ENCODE results near the gene FAM161B.
A peak's percentile ranks its signal among the peaks of the same experiment; 100 is the strongest.
"Not testable (repeated sequence)": the region's sequence is repeated elsewhere in the genome, so short reads cannot be mapped to it uniquely, and the experiment has no call there.

The FAM161B gene

DNA sequence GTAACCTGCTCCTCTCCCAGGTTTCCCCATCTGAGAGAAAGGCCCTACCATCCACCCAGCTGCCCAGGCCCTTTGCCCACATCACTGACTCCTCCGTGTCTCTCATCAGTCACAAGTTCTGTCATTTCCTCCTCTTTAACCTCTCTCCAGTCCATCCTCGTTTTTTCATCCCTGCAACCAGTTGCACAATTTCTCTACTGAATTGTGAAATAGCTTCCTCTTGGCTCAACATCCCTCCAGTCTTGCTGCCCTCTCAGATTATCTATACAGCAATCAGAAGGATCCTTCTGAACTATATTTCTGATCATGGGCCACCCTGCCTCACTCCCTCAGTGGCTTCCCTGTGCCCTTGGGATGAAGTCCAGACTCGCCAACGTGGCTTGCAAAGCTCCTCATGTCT lies 6.8 kb downstream of the FAM161B start:
- DNase-seq = no peak

DNA sequence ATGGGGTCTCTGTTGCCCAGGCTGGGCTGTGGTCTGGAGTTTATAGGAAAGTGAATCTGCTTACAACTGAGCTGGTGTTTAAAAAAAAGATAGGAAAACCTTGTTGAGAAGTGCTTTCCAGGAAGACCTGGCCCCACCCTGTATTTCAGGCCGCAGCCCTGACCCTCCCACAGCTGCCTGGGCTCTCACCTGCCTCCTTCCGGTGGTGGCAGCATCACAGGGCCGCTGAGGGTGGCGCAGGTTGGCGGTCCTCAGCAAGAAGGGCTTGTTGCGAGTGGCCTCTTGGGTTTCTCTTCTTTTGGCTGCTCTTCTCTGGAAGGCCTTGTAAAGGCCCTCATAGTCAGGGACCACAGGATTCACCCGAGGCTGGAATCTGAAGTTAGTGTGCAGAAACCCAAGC lies 7.7 kb downstream of the FAM161B start:
- no peak for DNase-seq

DNA sequence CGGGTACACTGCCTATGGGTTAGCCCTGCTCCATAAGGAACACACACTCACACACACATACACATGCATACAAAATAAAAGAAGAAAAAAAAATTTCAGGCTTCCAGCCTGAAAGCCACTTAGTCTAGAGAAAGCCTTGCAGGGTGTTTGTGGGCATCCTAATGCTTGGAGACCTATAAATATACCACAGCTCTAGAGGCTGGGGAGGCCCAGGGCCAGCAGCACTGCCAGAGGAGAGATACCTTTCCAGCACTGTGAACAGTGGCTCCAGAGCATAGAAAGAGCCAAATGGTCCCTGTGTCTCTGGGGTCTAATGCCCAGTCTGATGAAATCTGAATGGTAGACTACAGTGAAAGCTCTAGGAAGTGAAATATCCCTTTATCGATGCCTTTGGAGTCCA lies 12.9 kb downstream of the FAM161B start:
- no peak for DNase-seq

DNA sequence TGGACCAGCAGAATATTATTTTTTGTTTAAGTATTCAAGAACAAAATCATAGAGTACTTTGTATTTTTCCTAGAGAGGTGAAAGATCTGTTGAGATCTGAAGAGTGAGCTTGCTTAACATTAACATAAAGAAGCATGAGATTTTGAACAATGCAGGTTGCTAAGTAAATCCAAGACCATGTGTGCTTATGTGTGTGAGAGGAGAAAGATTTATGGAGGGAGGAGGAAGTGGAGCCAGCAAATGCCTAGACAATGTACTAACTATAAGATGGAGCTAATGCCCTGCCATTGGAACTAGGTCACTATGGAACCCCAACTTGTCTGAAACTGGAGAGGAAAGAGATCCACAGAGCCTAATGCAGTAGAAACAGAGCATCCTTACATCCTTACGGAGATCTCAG lies 13.3 kb downstream of the FAM161B start:
- no peak for DNase-seq

DNA sequence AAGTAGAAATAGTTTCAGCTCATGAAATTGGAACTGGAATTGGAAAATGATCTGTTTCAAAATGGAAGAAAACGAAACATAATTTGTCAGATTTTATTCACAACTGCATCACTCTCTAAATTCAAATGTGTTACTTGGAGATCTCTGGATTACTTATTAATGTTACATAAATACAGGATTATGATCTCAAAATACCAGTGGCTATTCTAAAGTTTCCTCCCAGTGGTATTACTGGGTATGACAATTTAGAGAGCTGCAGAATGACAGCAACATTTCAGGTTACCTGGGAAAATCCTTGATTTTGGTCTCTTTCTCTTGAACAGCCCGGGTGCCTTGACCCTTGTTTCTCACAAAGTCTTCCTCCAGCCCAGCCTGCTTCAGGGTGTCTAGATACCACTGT lies 14.2 kb downstream of the FAM161B start:
- no peak for DNase-seq

DNA sequence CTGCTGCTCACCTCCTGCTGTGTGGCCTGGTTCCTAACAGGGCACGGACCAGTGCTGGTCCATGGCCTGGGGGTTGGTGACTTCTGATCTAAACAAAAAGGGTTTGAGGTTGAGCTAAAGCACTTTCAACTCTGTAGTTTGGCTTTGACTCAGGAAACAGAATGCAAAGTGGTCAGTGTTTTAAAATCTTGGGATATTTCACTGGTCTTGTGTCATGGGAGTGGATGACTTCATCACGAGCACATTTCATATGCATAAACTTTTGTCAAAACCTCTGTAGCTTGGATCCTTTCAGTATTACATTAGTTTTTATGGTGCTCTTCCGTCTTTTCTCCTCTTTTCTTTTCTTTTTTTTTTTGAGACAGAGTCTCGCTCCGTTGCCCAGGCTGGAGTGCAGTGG lies 25.6 kb downstream of the FAM161B start:
- no peak for DNase-seq

DNA sequence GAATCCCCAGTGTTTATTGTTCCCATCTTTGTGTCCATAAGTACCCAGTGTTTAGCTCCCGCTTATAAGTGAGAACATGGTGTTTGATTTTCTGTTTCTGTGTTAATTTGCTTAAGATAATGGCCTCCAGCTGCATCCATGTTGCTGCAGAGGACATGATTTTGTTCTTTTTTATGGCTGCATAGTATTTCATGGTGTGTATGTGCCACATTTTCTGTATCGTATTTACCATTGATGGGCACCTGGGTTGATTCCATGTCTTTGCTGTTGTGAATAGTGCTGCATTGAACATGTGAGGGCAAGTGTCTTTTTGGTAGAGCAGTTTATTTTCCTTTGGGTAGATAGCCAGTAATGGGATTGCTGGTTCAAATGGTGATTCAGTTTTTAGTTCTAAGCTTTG lies 30.4 kb downstream of the FAM161B start:
- DNase-seq = not testable (repeated sequence)

DNA sequence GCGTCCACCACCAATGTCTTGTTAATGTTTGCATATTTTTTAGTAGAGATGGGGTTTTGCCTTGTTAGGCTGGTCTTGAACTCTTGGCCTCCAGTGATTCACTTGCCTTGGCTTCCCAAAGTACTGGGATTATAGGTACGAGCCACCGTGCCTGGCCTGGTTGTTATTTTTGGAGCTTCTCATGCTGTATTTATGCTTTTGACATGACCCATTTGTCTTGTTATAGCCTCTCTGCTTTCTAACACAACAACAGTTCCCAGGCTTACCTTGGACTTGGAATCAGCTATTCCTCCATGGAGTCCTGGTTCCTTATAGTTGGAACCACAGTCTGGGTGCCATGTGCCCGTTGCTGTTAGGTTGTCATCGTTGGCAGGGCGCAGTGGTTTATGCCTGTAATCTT lies 33.6 kb downstream of the FAM161B start:
- DNase-seq = no peak

DNA sequence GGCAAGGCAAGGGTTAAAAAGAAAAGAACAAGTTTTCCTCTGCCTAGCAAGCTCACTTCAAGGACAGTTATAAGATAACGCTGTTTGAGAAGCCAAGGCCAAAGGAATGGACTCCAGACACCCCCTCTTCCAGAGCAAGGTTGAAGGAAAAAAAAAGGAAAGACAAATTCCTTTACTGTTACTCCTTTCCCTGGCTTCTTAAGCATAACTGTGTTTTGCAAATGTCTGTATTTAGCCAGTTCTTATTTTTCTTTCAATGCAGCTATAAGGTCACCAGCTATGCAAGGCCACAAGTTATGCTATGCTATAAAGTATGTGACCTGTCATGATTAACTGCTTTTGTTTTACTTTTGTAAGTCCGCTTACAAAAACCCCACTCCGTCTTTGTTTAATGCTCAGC lies 36.6 kb downstream of the FAM161B start:
- no peak for DNase-seq

DNA sequence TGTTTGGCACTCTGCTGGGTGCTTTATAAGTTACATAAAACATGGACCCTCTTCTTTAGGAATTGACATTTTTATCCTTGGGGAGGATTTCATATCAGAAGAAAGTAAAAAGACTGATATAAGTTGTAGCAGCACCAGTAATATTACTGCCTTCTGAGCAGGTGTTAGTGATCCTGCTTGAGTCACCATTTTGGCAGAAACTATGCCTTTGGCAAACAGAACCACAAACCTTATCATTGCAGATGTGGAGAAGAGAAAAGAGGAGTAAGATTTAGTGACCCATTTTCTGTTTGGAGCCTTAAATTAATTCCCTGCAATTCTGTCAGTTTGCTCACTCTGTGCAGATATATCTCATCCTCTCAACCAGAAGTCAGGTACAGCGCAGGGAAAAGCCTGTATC lies 40.2 kb downstream of the FAM161B start:
- no peak for DNase-seq

DNA sequence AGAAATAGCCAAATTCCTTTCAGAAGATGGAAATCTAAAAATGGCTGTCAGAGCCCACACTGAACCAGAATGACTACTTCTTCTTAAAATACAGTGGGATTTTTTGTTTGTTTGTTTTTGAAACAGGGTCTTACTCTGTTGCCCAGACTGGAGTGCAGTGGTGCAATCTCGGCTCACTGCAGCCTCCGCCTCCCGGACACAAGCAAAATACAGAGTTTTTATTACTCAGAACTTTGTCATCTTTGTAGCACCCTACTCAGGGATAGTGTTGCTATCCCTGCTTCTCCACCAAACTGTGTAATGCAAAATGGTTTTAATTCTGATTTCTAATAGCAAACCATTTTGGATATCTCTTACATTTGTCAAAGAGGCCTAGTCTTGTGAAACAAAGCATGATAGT lies 46.9 kb downstream of the FAM161B start:
- DNase-seq = no peak

DNA sequence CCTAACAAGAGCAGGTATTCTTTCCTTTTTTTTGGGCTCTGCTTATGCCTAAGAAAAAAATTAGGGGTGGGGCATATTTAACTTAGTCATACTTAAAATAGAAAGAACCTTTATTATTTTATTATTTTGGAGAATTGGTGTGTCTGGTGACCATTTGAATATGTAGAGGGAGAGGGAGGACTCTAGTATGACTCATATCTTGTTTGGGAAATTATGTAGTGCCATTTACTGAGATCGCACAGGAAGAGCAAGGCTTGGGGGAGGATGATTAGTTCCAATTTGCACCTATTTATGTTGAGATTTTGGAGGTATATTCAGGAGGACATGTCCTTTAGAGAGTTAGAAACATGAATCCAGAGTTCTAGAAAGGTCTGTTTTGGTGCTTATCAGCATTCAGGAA lies 53.4 kb downstream of the FAM161B start:
- DNase-seq = no peak

DNA sequence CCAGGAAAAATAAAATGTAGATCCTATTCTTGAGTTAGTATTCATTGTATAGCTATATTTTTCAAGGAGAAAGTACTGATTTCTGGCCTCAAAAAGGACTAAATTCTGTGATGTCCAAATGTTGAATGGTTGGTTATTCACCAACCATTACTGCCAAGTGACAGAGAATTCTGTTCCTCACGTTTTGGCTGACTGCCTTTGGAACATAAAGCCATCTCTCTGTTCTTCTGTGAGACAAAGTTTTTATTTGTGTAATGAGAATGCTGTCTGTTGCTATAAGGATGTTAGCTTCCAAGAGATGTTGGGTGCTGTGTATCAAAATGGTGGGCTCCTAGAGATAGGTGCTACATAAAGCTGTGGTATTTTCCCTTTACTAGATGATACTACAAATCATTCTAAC lies 54.0 kb downstream of the FAM161B start:
- no peak for DNase-seq

DNA sequence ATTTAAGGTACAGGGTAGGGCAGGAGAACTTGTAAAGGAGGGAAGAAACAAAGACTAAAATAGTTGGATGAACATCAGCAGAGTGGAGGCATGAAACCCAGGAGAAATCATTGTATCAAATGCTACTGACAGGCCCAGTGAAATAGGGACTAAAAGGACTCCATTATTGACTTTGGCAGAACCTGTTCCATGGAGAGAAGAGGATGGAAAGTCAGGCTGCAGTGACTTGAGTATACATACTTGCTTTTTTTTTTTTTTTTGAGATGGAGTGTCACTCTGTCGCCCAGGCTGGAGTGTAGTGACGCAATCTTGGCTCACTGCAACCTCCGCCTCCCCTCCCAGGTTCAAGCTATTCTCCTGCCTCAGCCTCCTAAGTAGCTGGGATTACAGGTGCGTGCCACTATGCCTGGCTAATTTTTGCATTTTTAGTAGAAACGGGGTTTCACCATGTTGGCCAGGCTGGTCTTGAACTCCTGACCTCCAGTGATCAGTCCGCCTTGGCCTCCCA lies 55.7 kb downstream of the FAM161B start:
- not testable (repeated sequence) for DNase-seq

DNA sequence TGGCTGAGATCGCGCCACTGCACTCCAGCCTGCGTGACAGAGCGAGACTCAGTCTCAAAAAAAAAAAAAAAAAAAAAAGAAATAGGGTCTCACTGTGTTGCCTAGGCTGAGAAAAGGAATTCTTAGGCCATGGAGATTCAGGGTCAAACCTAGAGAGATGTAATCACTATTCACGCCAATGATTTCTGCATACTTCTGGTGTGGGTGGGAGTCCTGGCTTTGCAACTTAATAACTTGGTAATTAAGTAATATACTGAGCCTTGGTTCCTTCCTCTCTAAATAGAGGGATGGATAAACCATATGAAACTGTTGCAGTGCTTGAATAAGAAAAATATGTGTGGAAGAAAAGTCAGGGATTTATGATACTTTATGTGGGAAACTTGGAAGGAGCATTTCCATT lies 60.5 kb downstream of the FAM161B start:
- no peak for DNase-seq

DNA sequence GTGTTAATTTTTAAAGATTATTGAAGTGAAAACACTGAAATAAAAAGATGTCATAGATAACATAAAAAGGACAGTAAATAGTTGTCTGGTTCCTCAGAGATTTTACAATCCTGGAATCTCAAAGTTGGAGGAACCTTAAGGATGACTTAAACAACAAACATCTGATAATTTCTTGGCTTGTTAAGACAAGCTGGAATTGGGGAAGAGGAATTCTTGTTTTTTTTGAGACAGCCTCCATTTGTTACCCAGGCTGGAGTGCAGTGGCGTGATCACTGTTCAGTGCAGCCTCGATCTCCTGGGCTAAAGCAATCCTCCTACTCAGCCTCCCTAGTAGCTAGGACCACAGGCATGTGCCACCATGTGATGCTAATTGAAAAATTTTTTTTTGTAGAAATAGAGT lies 60.9 kb downstream of the FAM161B start:
- DNase-seq = no peak

DNA sequence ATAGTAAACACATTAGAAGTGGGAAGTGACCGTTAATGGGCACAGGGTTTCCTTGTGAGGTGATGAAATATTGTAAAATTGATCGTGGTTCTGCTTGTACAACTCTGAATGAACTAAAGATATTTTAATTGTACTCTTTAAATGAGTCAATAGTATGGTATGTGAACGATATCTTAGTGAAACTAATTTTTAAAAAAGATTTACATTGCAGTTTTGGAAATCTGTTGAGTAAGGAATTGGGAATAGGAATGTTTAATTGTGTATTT lies 61.5 kb downstream of the FAM161B start:
- DNase-seq = no peak

DNA sequence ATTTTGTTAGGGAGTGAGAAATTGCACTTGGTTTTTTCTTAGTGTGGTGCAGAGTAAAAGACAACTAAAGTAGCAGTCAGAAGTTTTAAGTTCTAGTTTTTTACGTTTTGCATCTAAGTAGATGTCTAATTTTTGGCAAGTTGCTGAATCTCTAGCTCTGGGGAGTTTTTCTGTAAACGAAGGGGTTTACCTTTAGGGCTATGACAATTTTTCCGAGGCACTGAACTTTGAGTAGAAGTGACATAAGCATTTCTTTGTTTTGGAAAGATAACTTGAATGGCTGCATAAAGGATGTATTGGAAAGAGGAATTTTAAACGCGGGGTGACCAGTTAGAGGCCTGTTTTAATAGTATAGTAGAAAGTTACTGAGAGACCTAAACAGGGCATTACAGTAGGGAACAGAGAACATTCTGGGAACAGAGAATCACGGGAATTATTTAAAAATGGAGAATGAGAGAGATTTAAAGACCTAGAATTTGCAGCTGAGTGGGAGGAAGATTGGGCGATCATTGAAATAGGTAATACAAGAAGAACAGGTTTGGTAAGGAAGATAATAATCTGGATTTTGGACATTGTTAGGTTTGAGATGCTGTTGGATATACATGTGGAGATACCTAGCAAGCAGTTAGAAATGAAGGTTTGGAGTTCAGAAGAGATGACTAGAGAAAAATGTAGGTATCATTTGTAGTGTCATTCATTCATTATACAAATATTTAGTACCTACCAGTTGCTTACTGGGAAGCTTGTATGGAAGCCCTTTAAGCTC lies 62.0 kb downstream of the FAM161B start:
- DNase-seq = no peak

DNA sequence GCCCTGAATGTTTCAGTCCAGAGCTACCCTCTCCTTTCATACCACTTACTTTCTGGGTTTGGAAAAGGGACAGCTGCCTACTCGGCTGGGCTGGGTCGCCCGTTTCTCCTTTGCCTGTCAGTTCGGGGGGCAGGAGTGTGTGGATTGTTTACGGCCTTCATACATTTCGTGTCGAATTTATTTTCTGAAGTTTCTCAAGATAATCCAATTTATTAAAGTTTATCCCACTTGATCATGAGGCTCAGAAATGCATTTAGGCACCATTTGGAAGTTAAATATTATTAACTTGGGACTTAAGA lies 62.6 kb downstream of the FAM161B start:
- DNase-seq = peak; percentile 55

DNA sequence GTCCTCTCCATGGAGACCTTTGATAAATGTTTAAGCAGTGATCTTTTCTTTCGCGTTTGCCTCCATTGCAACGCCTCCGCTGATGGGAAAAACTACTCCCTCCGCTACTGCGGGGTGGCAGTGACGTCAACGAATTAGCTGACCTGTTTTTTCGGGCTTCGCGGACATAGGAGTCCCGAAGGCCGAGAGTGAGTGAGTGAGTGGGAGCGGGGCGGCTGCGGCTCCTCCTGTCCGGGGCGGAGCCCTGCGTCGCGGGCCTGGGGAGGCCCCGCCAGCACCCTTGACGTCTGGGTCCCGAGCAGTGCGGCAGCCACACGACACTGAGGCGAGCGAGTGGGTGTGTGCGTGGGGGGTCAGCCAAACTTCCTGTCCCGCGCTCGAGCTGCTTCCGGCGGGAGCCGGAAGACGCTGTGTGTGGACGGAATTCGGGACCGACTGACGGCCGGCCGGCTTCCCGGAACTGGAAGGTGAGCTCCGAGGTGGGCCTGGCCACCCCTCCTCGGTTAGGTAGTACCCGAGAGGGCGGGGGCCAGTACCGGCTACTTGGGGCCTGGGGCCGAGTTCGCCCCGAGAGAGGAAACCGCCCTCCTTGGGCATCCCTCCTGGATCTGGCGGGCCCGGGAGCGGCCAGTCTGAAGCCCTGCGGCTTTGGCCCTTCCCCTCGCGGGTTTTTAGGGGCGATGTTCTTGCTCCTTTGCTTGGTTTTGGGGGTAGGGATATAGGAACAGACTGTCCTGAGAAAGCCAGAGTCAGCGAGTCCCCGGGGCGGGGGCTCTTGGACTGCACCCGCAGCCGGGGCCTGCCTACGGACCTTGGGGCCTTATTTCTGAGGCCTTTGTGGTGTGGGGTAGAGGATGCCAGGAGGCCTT lies 63.2 kb downstream of the FAM161B start, which contains the start of gene ZNF410:
Gene ZNF410 (plus strand): TSS at position 411 of the 869 bp plus-strand sequence. CDS start 5,317 bp downstream, outside the sequence.
- peak; percentile 96 for DNase-seq

DNA sequence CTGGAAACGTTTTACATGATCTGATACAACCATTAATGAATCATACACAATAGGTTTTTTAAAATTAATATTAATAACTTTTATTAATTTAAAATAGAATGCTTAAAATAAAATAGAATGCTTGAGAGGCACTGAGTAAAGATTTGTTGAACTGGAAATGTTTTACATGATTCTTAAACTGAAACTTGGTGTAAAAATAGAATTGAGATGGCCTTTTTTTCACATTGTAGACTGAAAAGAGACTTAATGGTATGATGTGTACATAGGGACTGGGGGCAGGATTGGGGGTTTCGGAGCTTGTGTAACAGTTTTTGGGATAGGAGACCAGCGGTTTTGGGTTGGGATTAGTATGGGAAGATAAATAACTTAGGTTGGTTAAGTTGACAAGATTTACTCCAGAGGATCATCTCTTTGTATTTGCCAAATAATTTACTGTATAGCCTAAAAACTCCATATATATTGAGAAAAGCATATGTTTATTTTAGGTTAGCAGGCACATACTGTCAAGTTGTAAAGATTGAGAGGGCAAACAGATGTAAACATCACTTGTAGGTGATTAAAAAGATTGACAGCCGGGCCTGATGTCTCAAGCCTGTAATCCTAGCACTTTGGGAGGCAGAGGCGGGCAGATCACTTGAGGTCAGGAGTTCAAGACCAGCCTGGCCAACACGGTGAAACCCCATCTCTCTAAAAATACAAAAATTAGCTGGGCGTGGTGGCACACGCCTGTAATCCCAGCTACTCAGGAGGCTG lies 65.3 kb downstream of the FAM161B start:
- DNase-seq = no peak

Measured in DMS79 treated with DMSO at 0.1 percent for 48 hours (cell line).